NCI-H1417 (cell line): ENCODE data around the gene SNRNP25.
"Not testable (repeated sequence)": the region's sequence is repeated elsewhere in the genome, so short reads cannot be mapped to it uniquely, and the experiment has no call there.

ENCODE experiments used
- DNase-seq, 3 experiments: peaks; one replicate each; lab custom pipeline; 2025; lab: John Stamatoyannopoulos, UW

SNRNP25 gene

GRCh38 chr16:53346-54236, at the start of gene SNRNP25, which contains the start of gene POLR3K:
SNRNP25 (plus strand) TSS chr16:53828; CDS start chr16:54017, 189 bp downstream.
POLR3K (minus strand) TSS chr16:53608; CDS start chr16:53586, 22 bp downstream.
- DNase-seq, result peak; percentile 98 to 99 (median 98)

GRCh38 chr16:9903-10665, 43.5 kb upstream of the SNRNP25 start:
- no peak for DNase-seq

DNA sequence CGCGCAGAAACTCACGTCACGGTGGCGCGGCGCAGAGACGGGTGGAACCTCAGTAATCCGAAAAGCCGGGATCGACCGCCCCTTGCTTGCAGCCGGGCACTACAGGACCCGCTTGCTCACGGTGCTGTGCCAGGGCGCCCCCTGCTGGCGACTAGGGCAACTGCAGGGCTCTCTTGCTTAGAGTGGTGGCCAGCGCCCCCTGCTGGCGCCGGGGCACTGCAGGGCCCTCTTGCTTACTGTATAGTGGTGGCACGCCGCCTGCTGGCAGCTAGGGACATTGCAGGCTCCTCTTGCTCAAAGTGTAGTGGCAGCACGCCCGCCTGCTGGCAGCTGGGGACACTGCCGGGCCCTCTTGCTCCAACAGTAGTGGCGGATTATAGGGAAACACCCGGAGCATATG, 42.9 kb upstream of the SNRNP25 start:
- peak; percentile 72 to 81 (median 76) for DNase-seq

- DNase-seq, result not testable (repeated sequence)
These were observed 36.4 kb upstream of the SNRNP25 start for GRCh38 chr16:17062-17765.

GRCh38 chr16:20886-21285, 32.7 kb upstream of the SNRNP25 start:
- DNase-seq, result not testable (repeated sequence)

GRCh38 chr16:24151-24550, 29.5 kb upstream of the SNRNP25 start:
- not testable (repeated sequence) for DNase-seq

- DNase-seq, result not testable (repeated sequence)
These were observed 27.7 kb upstream of the SNRNP25 start for GRCh38 chr16:25926-26348.

DNA sequence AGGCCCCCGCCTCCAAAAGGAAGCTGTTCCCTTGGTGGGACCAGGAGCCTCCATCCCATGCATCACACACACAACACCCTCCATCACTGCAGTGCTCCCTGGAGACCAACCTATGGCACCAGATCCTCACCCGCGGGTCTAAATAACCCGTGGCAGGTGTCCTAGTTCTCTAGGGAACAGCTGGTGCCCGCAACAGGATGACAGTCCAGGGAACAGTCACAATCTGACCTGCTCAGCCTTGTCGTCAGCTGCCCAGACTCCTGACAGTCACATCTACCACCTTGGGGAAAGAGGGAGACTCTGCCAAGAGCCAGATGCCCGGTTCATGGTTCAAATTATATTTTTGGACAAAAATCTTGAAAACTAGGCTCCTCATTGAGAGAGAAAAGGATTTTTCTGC, 23.0 kb upstream of the SNRNP25 start:
- not testable (repeated sequence) for DNase-seq

GRCh38 chr16:33154-33876, 20.3 kb upstream of the SNRNP25 start:
- DNase-seq, result not testable (repeated sequence)

GRCh38 chr16:33877-34647, 19.6 kb upstream of the SNRNP25 start:
- DNase-seq, result no peak

GRCh38 chr16:34648-34987, 19.0 kb upstream of the SNRNP25 start:
- no peak for DNase-seq

DNA sequence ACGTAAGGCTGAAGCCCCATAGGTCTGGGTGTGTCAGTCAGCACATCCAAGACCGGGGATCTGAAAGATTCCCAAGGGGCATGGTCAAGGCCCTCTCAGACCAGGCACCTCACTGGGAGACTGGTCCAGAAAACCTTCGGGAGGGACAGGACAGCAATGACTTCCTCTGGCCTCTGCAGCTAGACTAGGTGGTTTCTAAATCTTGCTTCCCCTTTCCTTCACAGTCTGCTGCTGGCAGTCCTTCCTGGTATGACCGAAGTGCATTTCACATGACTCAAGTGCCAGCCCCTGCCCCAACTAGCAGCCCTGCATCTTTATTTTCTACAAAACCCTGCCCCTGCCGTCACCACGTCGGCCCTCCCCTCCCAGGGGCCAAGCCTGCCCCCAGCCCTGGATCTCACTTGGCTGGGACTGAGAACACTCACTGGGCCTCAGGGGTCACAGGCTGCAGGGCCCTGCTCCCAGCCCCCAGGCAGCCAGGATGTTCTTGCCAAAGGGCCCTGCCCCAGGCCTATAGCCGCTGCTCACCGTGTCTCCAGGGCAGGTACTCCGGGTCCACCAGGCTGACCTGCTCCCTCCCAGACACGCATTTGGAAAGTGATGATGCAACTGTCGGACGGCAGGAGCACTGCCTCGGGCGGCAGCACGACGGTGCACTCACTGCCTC, 18.5 kb upstream of the SNRNP25 start:
- DNase-seq, result no peak

DNA sequence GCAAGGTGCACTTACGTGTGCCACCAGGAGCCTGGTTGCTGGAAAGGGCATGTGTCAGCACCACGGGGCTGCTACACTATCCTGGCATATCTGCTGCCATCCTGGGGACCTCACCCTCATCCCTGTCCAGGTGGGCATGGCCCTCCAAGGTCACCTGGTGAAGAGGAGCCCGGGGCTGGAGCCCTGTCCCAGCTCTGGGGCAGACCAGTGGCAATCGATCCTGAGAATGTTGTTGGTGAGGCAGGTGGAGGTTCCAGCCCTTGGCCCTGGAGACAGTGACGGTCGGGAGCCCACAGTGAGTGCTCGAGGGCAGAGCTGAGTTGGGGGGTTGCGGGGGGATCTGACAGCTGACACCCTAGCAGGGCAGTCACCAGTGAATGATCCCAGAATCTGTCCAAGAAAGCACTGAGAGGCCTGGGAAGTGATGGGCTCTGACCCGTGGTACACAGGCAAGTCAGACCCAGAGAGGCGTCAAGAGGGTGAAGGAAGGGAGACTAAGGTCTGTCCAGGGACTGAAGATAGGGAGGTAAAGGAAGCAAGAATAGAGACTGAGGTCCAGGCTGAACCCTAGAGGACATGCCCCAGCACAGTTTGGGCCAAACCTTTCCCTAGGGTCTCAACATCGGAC, 17.8 kb upstream of the SNRNP25 start:
- no peak for DNase-seq

DNA sequence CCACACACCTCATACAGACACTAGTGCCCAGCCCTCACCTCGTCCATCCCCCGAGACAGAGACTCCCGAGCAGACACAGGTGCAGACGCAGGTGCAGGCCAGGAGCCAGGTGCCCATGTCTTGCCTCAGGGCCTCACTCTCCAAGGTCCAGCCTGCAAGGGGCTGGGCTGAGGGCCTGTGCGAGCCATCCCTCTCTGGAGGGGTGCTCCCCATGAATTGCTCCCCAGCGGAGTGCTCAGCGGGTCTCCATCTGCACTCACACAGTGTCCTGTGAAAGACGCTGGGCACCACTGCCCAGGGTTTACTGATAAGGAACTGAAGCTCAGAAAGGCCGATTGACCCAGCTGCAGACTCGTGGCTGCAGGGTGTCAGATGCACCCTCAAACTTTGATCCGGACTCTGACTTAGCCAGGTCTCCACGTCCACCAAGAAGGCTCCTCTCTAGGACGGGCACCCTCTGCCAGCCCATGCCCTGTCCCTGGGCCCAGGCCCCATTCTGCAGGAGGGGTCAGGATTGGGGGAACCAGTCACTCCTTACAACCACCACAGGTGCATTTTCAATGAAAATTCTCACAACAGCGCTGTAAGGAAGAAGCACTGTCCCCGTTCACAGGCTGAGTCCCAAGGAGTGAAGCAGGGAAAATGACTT, 17.2 kb upstream of the SNRNP25 start:
- peak in 1 of 3 experiments; percentile 19 for DNase-seq

DNA sequence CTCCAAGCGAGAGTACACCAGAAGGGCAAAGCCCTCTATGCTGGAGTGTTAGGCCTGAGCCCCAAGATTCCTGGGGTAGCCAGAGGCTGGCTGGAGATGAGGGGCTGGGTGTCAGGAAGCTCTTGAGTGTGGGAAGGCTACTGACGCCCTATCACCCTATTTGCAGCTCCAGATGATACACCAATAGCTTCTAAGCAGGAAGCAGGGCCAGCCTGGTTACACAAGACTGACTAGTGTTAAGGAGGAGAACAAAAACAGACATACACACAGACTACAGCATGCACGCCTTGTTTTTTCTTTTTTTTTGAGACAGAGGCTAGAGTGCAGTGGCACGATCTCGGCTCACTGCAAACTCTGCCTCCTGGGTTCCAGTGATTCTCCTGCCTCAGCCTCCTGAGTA, 16.1 kb upstream of the SNRNP25 start:
- DNase-seq, result no peak

- DNase-seq, result not testable (repeated sequence)
These were observed 15.4 kb upstream of the SNRNP25 start for GRCh38 chr16:38206-38605.

GRCh38 chr16:38941-39892, 14.4 kb upstream of the SNRNP25 start:
- peak in 2 of 3 experiments; percentile 22 to 39 for DNase-seq
